HepG2 (cell line): ENCODE measurements around the gene ME3. TPM values are rescaled to one million over a fixed set of nuclear protein-coding genes. Genes with fewer than 3 reads are reported as not detected.

Experiments
- ATAC-seq: fragments of 200-7000 bp; cut with Tn5 transposase; 3 replicates; pipeline ENCODE4 v1.9.1; 2020; ENCODE audit warnings: mild to moderate bottlenecking, moderate library complexity
- BruUV-seq: library from RNA; stranded (reverse); fragments of 400-500 nt; replicated peaks from 2 replicates; lab custom pipeline; 2021; lab: Mats Ljungman, UMichigan
- CTCF ChIA-PET: fragments of 300-600 bp; formaldehyde crosslinking; extraction: SDS; loops from one replicate; lab custom pipeline; 2021; ENCODE audit warnings: low total read pairs, inconsistent platforms, low intra/inter-chr PET ratio; lab: Yijun Ruan, JAX
- POLR2A ChIA-PET: fragments of 350-600 bp; sonication (Branson Sonifier 250); formaldehyde crosslinking; loops from one replicate; lab custom pipeline; 2020; ENCODE audit warnings: antibody characterized with exemption, inconsistent platforms; lab: Yijun Ruan, JAX
- DNase-seq: peaks from one replicate; pipeline ENCODE4 v3.0.0-alpha.2; 2015; ENCODE audit warnings: low spot score
- FAIRE-seq: peaks from 3 replicates; lab custom pipeline; 2011; peaks lifted over from hg19 to GRCh38; lab: Jason Lieb, UNC
- H2AFZ ChIP-seq: one replicate; pipeline ENCODE4 v1.6.1; 2011; ENCODE audit warnings: low read length, inconsistent platforms
- H3K27ac ChIP-seq: fragments of 300-600 bp; 3 replicates; pipeline ENCODE4 v1.8.0; 2011; ENCODE audit warnings: mixed run types, mild to moderate bottlenecking, mixed read lengths, low read length, inconsistent platforms; ENCODE audit not compliant: insufficient read depth; ENCODE audit errors: extremely low read length
- H3K27me3 ChIP-seq, 2 experiments: fragments of 200-600 bp in 1 of 2; 2 replicates in 1 of 2; 3 replicates in 1 of 2; pipeline versions ENCODE4 v1.6.0 to v1.8.0; 2011; ENCODE audit warnings: low read length in 2 of 2, mild to moderate bottlenecking in 2 of 2, moderate library complexity in 2 of 2, inconsistent platforms in 1 of 2; ENCODE audit not compliant: insufficient read depth in 2 of 2, control insufficient read depth in 1 of 2
- H3K36me3 ChIP-seq, 2 experiments: fragments of 200-600 bp in 1 of 2; replicated peaks in 1 of 2; 2 replicates in 1 of 2; 3 replicates in 1 of 2; pipeline versions ENCODE4 v1.5.1 to v1.8.0; 2011; ENCODE audit warnings: low read length in 2 of 2, inconsistent platforms in 1 of 2; ENCODE audit not compliant: insufficient read depth in 2 of 2, control insufficient read depth in 1 of 2
- H3K4me1 ChIP-seq: 2 replicates; pipeline ENCODE4 v1.5.1; 2012; ENCODE audit warnings: low read length, inconsistent platforms; ENCODE audit not compliant: insufficient read depth
- H3K4me2 ChIP-seq: 2 replicates; pipeline ENCODE4 v1.6.0; 2011; ENCODE audit warnings: low read depth, low read length, inconsistent platforms
- H3K4me3 ChIP-seq, 3 experiments: fragments of 200-600 bp in 1 of 3; sonication (generic), shearing (Covaris generic) in 1 of 3; replicated peaks in 1 of 3; 2 replicates each; pipeline ENCODE4 v1.5.1; 2011 to 2016; ENCODE audit warnings: low read length in 3 of 3, inconsistent platforms in 2 of 3, low read depth in 2 of 3, mild to moderate bottlenecking in 2 of 3, control low read depth in 1 of 3, mixed read lengths in 1 of 3; ENCODE audit not compliant: insufficient read depth in 1 of 3
- H3K79me2 ChIP-seq: one replicate; pipeline ENCODE4 v1.6.1; 2011; ENCODE audit warnings: low read length, inconsistent platforms; ENCODE audit not compliant: insufficient read depth
- H3K9ac ChIP-seq: 2 replicates; pipeline ENCODE4 v1.6.0; 2011; ENCODE audit warnings: mild to moderate bottlenecking, low read depth, low read length, inconsistent platforms; ENCODE audit not compliant: insufficient read depth
- H3K9me3 ChIP-seq: 2 replicates; pipeline ENCODE4 v1.5.1; 2012; ENCODE audit warnings: mild to moderate bottlenecking, low read length
- H4K20me1 ChIP-seq: 2 replicates; pipeline ENCODE4 v1.6.0; 2011; ENCODE audit warnings: inconsistent platforms, mild to moderate bottlenecking, low read length, moderate library complexity; ENCODE audit not compliant: insufficient read depth
- HDAC2 ChIP-seq: sonication (generic); formaldehyde crosslinking; IDR thresholded peaks from 2 replicates; pipeline ENCODE4 v1.4.0; 2020; ENCODE audit warnings: missing genetic modification reagents
- KDM3A ChIP-seq: IDR thresholded peaks from 2 replicates; pipeline ENCODE4 v1.6.1; 2018; ENCODE audit warnings: low read depth, missing compliant biosample characterization
- TEAD2 ChIP-seq: sonication (generic); formaldehyde crosslinking; IDR thresholded peaks from 2 replicates; pipeline ENCODE4 v1.9.0; 2021; ENCODE audit warnings: missing genetic modification reagents
- ZFP62 ChIP-seq: sonication (generic); formaldehyde crosslinking; IDR thresholded peaks from 2 replicates; pipeline ENCODE4 v1.4.0; 2020; ENCODE audit warnings: missing genetic modification reagents
- ZMYM2 ChIP-seq: sonication (generic); formaldehyde crosslinking; IDR thresholded peaks from 2 replicates; pipeline ENCODE4 v1.8.0; 2022; ENCODE audit warnings: mild to moderate bottlenecking, missing genetic modification reagents
- WGBS: methylation state at CpG from one replicate; pipeline ENCODE4 v1.1.6; 2017; ENCODE audit warnings: low lambda C conversion rate; 5-methylcytosine and 5-hydroxymethylcytosine counted together
- in situ Hi-C: cut with HindIII; loops from 2 replicates; pipeline ENCODE4 v1.10.0; 2017; ENCODE audit warnings: low pct_unique_long_range_greater_than_20kb; ENCODE audit not compliant: extremely low pct_ligation_motif_present
- intact Hi-C: fragments of 100-400 bp; cut with micrococcal nuclease; formaldehyde crosslinking; loops from one replicate; pipeline ENCODE4 v1.10.0; 2022; ENCODE audit not compliant: unreplicated experiment
- polyA plus RNA-seq, 8 experiments: library from polyadenylated mRNA; depleted of rRNA in 3 of 8; stranded (reverse) in 7 of 8; unstranded in 1 of 8; fragments of >200 nt; fragmentation: Illumina TruSeq in 4 of 8; extraction: Trizol in 4 of 8; gene quantifications; 2 replicates each; pipeline versions ENCODE4 v1.2.1 to v1.2.3, GENCODE V29; 2011 to 2016; ENCODE audit warnings: low read depth in 4 of 8, missing spikeins in 1 of 8, mixed read lengths in 1 of 8; ENCODE audit not compliant: insufficient read depth in 1 of 8
- total RNA-seq, 5 experiments: library from RNA; depleted of rRNA; stranded (reverse); fragments of >200 nt; fragmentation: Illumina TruSeq; extraction: Trizol; gene quantifications; 2 replicates each; pipeline ENCODE4 v1.2.3, GENCODE V29; 2016; ENCODE audit warnings: low read depth in 1 of 5
- TF ChIP-seq, protein P1 (sequence below): fragments of 450-650 bp; IDR thresholded peaks from 2 replicates; pipeline ENCODE4 v1.6.1; 2016

Gene ME3
- total and polyA plus RNA-seq, 2 of the 13 experiments (the other 11 are each of a cell fraction or from before 2014, with no cell fraction given) = not detected

- Histone ChIP-seq H3K9ac (no peak overlapping the region), H3K27me3 (no peaks in the 10 kb centered on the region), H3K27ac (no peak overlapping the region), H3K4me3 (no peak overlapping the region), H3K36me3 (no peaks in the 10 kb centered on the region), H3K4me1 (no peaks in the 10 kb centered on the region), H4K20me1 (no peaks in the 10 kb centered on the region), H3K9me3 (no peaks in the 10 kb centered on the region), H2AFZ (no peak overlapping the region), H3K79me2 (no peaks in the 10 kb centered on the region), H3K4me2 (no peak overlapping the region)
- intact Hi-C loops (no loop called here), in situ Hi-C loops (no loop called here)
- ChIA-PET CTCF (no interaction called here), POLR2A (interaction anchor here (0.7 kb wide), 1 partner anchor 8 kb away, joined by 3 read pairs; no protein-coding TSS in a partner anchor)
- WGBS = 60% methylated on average over 1 of the region's 1 CpG
- TF ChIP-seq, protein P1, sequence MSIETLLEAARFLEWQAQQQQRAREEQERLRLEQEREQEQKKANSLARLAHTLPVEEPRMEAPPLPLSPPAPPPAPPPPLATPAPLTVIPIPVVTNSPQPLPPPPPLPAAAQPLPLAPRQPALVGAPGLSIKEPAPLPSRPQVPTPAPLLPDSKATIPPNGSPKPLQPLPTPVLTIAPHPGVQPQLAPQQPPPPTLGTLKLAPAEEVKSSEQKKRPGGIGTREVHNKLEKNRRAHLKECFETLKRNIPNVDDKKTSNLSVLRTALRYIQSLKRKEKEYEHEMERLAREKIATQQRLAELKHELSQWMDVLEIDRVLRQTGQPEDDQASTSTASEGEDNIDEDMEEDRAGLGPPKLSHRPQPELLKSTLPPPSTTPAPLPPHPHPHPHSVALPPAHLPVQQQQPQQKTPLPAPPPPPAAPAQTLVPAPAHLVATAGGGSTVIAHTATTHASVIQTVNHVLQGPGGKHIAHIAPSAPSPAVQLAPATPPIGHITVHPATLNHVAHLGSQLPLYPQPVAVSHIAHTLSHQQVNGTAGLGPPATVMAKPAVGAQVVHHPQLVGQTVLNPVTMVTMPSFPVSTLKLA = peak; percentile 91
- TF ChIP-seq TEAD2 (CRISPR knock-in tag) = no peak
- no peak for FAIRE-seq
- ATAC-seq = no peak
- BruUV-seq = no TSS peak
- no peak for DNase-seq
Measured at GRCh38 chr11:86461892-86462291, 210.5 kb downstream of the ME3 start.

- Histone ChIP-seq H3K9me3 (no peaks in the 10 kb centered on the region), H3K4me3 (no peak overlapping the region), H4K20me1 (no peaks in the 10 kb centered on the region), H3K4me2 (no peak overlapping the region), H3K36me3 (no peaks in the 10 kb centered on the region), H3K79me2 (no peaks in the 10 kb centered on the region), H2AFZ (no peak overlapping the region), H3K27ac (no peak overlapping the region), H3K9ac (no peak overlapping the region), H3K4me1 (no peaks in the 10 kb centered on the region), H3K27me3 (no peaks in the 10 kb centered on the region)
- no TSS peak for BruUV-seq
- ATAC-seq = no peak
- TF ChIP-seq ZFP62 (no peak), HDAC2 (no peak), ZMYM2 (CRISPR knock-in tag) (no peak), KDM3A (CRISPR knock-in tag) (no peak)
- intact Hi-C loops (no loop called here), in situ Hi-C loops (no loop called here)
- POLR2A ChIA-PET = interaction anchor here (0.7 to 1.2 kb wide), 3 partner anchors 9 to 15 kb away, joined by 3 to 5 read pairs (median 3); no protein-coding TSS in a partner anchor
- DNase-seq = no peak
- no peak for FAIRE-seq
- CTCF ChIA-PET = interaction anchor here (1.4 kb wide), 1 partner anchor 110 kb away, joined by 3 read pairs; no protein-coding TSS in a partner anchor
- 25% methylated on average over 8 of the region's 9 CpGs for WGBS
Measured at GRCh38 chr11:86460461-86461385, 211.7 kb downstream of the ME3 start.
